B cell (primary cell): ENCODE measurements around the gene PRM2. TPM values are rescaled to one million over a fixed set of nuclear protein-coding genes. Genes with fewer than 3 reads are reported as not detected.
A peak's percentile ranks its signal among the peaks of the same experiment; 100 is the strongest.

Experiments used
- ATAC-seq: fragments of 200-7000 bp; cut with Tn5 transposase; one replicate; pipeline ENCODE4 v1.10.0; 2021; ENCODE audit warnings: low read depth, mild to moderate bottlenecking, moderate number of reproducible peaks, moderate library complexity
- CTCF ChIA-PET: fragments of 350-600 bp; sonication (Branson Sonifier 250); formaldehyde crosslinking; loops from one replicate; lab custom pipeline; 2021; ENCODE audit warnings: antibody characterized with exemption, inconsistent platforms; lab: Charles Lee
- POLR2A ChIA-PET: fragments of 350-600 bp; sonication (Branson Sonifier 250); formaldehyde crosslinking; loops from one replicate; lab custom pipeline; 2021; ENCODE audit warnings: antibody characterized with exemption; lab: Charles Lee
- DNase-seq: peaks from one replicate; pipeline ENCODE4 v3.0.0; 2013
- H2AFZ ChIP-seq: 2 replicates; pipeline ENCODE4 v1.6.1; 2012; ENCODE audit warnings: mild to moderate bottlenecking, low read depth, low read length; ENCODE audit not compliant: insufficient read depth, poor library complexity, severe bottlenecking
- H3K27ac ChIP-seq, 2 donors: 1 replicate in 1 of 2; 2 replicates in 1 of 2; pipeline ENCODE4 v1.5.1; 2012 to 2013; ENCODE audit warnings: low read length in 2 of 2, mild to moderate bottlenecking in 2 of 2, moderate library complexity in 1 of 2
- H3K27me3 ChIP-seq, 4 experiments: fragments of 200-600 bp in 1 of 4; sonication (generic) in 1 of 4; replicated peaks in 1 of 4; 1 replicate in 2 of 4; 2 replicates in 2 of 4; pipeline versions ENCODE4 v1.6.1 to v1.7.0; 2013 to 2016; ENCODE audit warnings: low read length in 3 of 4, mild to moderate bottlenecking in 2 of 4, mixed read lengths in 1 of 4, moderate library complexity in 1 of 4; ENCODE audit not compliant: insufficient read depth in 4 of 4, control insufficient read depth in 3 of 4; ENCODE audit errors: control extremely low read depth in 1 of 4
- H3K36me3 ChIP-seq, 2 experiments: replicated peaks in 1 of 2; 1 replicate in 1 of 2; 2 replicates in 1 of 2; pipeline versions ENCODE4 v1.6.1 to v1.7.1; 2013; ENCODE audit warnings: low read length in 1 of 2; ENCODE audit not compliant: insufficient read depth in 2 of 2, control insufficient read depth in 1 of 2; ENCODE audit errors: control extremely low read depth in 1 of 2, extremely low read depth in 1 of 2
- H3K4me1 ChIP-seq, 2 donors: fragments of 200-600 bp in 1 of 2; sonication (generic) in 1 of 2; 1 replicate in 1 of 2; 2 replicates in 1 of 2; pipeline versions ENCODE4 v1.5.1 to v1.6.1; 2013 to 2017; ENCODE audit warnings: low read length in 2 of 2; ENCODE audit not compliant: control insufficient read depth in 2 of 2, insufficient read depth in 2 of 2
- H3K4me2 ChIP-seq: replicated peaks from 2 replicates; pipeline ENCODE3; 2012; ENCODE audit warnings: mild to moderate bottlenecking, low read depth, low read length; ENCODE audit not compliant: poor library complexity, severe bottlenecking
- H3K4me3 ChIP-seq, 5 experiments: fragments of 200-600 bp in 1 of 5; sonication (generic) in 1 of 5; 1 replicate in 3 of 5; 2 replicates in 2 of 5; pipeline versions ENCODE4 v1.5.1 to v1.7.0; 2011 to 2016; ENCODE audit warnings: low read length in 4 of 5, mild to moderate bottlenecking in 4 of 5, low read depth in 2 of 5, control low read depth in 1 of 5, moderate library complexity in 1 of 5; ENCODE audit not compliant: insufficient read depth in 1 of 5; ENCODE audit errors: control extremely low read depth in 1 of 5, extremely low read depth in 1 of 5
- H3K79me2 ChIP-seq: fragments of 200-600 bp; sonication (generic); one replicate; pipeline ENCODE4 v1.6.0; 2016; ENCODE audit warnings: low read length; ENCODE audit not compliant: control insufficient read depth, insufficient read depth
- H3K9ac ChIP-seq: fragments of 200-600 bp; sonication (generic); 2 replicates; pipeline ENCODE4 v1.6.1; 2017; ENCODE audit warnings: mild to moderate bottlenecking, low read length, moderate library complexity
- H3K9me3 ChIP-seq, 3 donors: one replicate each; pipeline versions ENCODE4 v1.6.1 to v1.7.1; 2013; ENCODE audit warnings: low read length in 2 of 3; ENCODE audit not compliant: control insufficient read depth in 2 of 3, insufficient read depth in 1 of 3; ENCODE audit errors: control extremely low read depth in 1 of 3
- H4K20me1 ChIP-seq: 2 replicates; pipeline ENCODE4 v1.6.0; 2012; ENCODE audit warnings: mild to moderate bottlenecking, low read length; ENCODE audit not compliant: insufficient read depth, control insufficient read depth, poor library complexity, severe bottlenecking
- H3K27ac Mint-ChIP-seq: one replicate; pipeline ENCODE4 v1.8.0; 2021; ENCODE audit warnings: mixed read lengths
- H3K27me3 Mint-ChIP-seq: one replicate; pipeline ENCODE4 v1.8.0; 2021; ENCODE audit warnings: mixed read lengths
- H3K4me1 Mint-ChIP-seq: one replicate; pipeline ENCODE4 v1.8.0; 2021; ENCODE audit warnings: mixed read lengths
- H3K4me3 Mint-ChIP-seq: one replicate; pipeline ENCODE4 v1.8.0; 2021; ENCODE audit warnings: mixed read lengths
- H3K9me3 Mint-ChIP-seq: one replicate; pipeline ENCODE4 v1.8.0; 2022; ENCODE audit warnings: mixed read lengths; ENCODE audit not compliant: insufficient read depth
- CTCF ChIP-seq: fragments of 200-600 bp; IDR thresholded peaks from one replicate; pipeline ENCODE4 v1.8.0; 2022; ENCODE audit warnings: antibody characterized with exemption, mild to moderate bottlenecking
- EZH2 ChIP-seq: IDR thresholded peaks from 2 replicates; pipeline ENCODE4 v1.6.1; 2012; ENCODE audit warnings: borderline replicate concordance, low read depth, mild to moderate bottlenecking, moderate library complexity, low read length; ENCODE audit not compliant: insufficient read depth, poor library complexity, severe bottlenecking
- WGBS: methylation state at CpG from one replicate; pipeline ENCODE4 v1.1.5; 2013; ENCODE audit warnings: missing lambda C conversion rate; ENCODE audit not compliant: insufficient coverage; 5-methylcytosine and 5-hydroxymethylcytosine counted together
- intact Hi-C: fragments of 100-400 bp; cut with micrococcal nuclease; formaldehyde crosslinking; loops from one replicate; pipeline ENCODE4 v1.10.0; 2022
- polyA plus RNA-seq: library from polyadenylated mRNA; depleted of rRNA; stranded (reverse); fragments of >200 nt; gene quantifications from 2 replicates; pipeline ENCODE4 v1.2.3, GENCODE V29; 2012
- total RNA-seq, 2 donors: library from RNA; stranded (reverse); fragments of 120-200 nt in 1 of 2; gene quantifications; 1 replicate in 1 of 2; 2 replicates in 1 of 2; pipeline versions ENCODE4 v1.2.3 to v1.2.4, GENCODE V29; 2013 to 2022

PRM2 gene
- total and polyA plus RNA-seq, 2 donors (not counting 1 experiment from before 2014, with no cell fraction given) = not detected

GRCh38 chr16:11263737-11264136 lies 12.5 kb downstream of the PRM2 start:
- H3K27ac ChIP-seq = no peak overlapping the region
- H2AFZ ChIP-seq = no peak overlapping the region
- H3K27ac Mint-ChIP-seq = peak overlapping the region; percentile 27
- peak overlapping the region; percentile 20 for H3K4me2 ChIP-seq
- CTCF ChIA-PET = interaction anchor here (0.5 to 1.9 kb wide), 4 partner anchors 34 to 299 kb away, joined by 3 to 7 read pairs (median 4); no protein-coding TSS in a partner anchor
- no peak for TF ChIP-seq EZH2
- TF ChIP-seq CTCF = no peak
- WGBS = 20% methylated on average over 3 of the region's 4 CpGs
- H3K36me3 ChIP-seq = no peaks in the 10 kb centered on the region
- intact Hi-C loops = no loop called here
- no peaks in the 10 kb centered on the region for H3K79me2 ChIP-seq
- H3K4me1 ChIP-seq = peaks cover 18 to 22% of the 10 kb centered on the region in 2 donors
- H3K9me3 Mint-ChIP-seq = no peaks in the 10 kb centered on the region
- peak overlapping the region; percentile 1 for H3K4me3 Mint-ChIP-seq
- no peaks in the 10 kb centered on the region for H4K20me1 ChIP-seq
- no peaks in the 10 kb centered on the region for H3K27me3 ChIP-seq
- H3K27me3 Mint-ChIP-seq = no peaks in the 10 kb centered on the region
- peak; percentile 31 for ATAC-seq
- no peaks in the 10 kb centered on the region for H3K9me3 ChIP-seq
- POLR2A ChIA-PET = interaction anchor here (1.0 to 1.2 kb wide), 2 partner anchors 8 to 33 kb away, joined by 3 read pairs; no protein-coding TSS in a partner anchor
- DNase-seq = no peak
- H3K4me3 ChIP-seq = no peak overlapping the region
- no peak overlapping the region for H3K9ac ChIP-seq
- peaks cover 22% of the 10 kb centered on the region for H3K4me1 Mint-ChIP-seq

GRCh38 chr16:11262915-11263314 lies 13.4 kb downstream of the PRM2 start:
- TF ChIP-seq EZH2 = no peak
- no peak for TF ChIP-seq CTCF
- no peak overlapping the region for H3K27ac Mint-ChIP-seq
- CTCF ChIA-PET = interaction anchor here (1.7 kb wide), 1 partner anchor 35 kb away, joined by 6 read pairs; no protein-coding TSS in a partner anchor
- no peak overlapping the region for H3K4me3 ChIP-seq
- H3K4me1 Mint-ChIP-seq = peaks cover 30% of the 10 kb centered on the region
- H3K9me3 Mint-ChIP-seq = no peaks in the 10 kb centered on the region
- no peaks in the 10 kb centered on the region for H3K36me3 ChIP-seq
- DNase-seq (no peak), ATAC-seq (no peak)
- no peaks in the 10 kb centered on the region for H3K79me2 ChIP-seq
- no peak overlapping the region for H2AFZ ChIP-seq
- no peaks in the 10 kb centered on the region for H3K27me3 Mint-ChIP-seq
- H3K9ac ChIP-seq = no peak overlapping the region
- H3K27ac ChIP-seq = no peak overlapping the region
- no peak overlapping the region for H3K4me3 Mint-ChIP-seq
- intact Hi-C loops = no loop called here
- H3K9me3 ChIP-seq = no peaks in the 10 kb centered on the region
- no peaks in the 10 kb centered on the region for H3K27me3 ChIP-seq
- no peak overlapping the region for H3K4me2 ChIP-seq
- WGBS = 89% methylated on average over 7 of the region's 8 CpGs
- H4K20me1 ChIP-seq = no peaks in the 10 kb centered on the region
- POLR2A ChIA-PET = interaction anchor here (1.0 to 1.2 kb wide), 2 partner anchors 7 to 34 kb away, joined by 3 read pairs; no protein-coding TSS in a partner anchor
- H3K4me1 ChIP-seq = peaks cover 25 to 30% of the 10 kb centered on the region in 2 donors
